HG02763 (cell line): ENCODE measurements around the gene AGK.
A peak's percentile ranks its signal among the peaks of the same experiment; 100 is the strongest.
"Not testable (repeated sequence)": the region's sequence is repeated elsewhere in the genome, so short reads cannot be mapped to it uniquely, and the experiment has no call there.

Experiments used
- ATAC-seq: cut with Tn5 transposase; IDR thresholded peaks from one replicate; pipeline ENCODE4 v1.9.1; 2021; ENCODE audit warnings: mild to moderate bottlenecking, moderate library complexity; ENCODE audit not compliant: unreplicated experiment

The AGK gene

GRCh38 chr7:141674702-141675101, 123.5 kb downstream of the AGK start:
- ATAC-seq: no peak

- no peak for ATAC-seq
Observed at GRCh38 chr7:141675436-141676215, 124.4 kb downstream of the AGK start.

GRCh38 chr7:141676618-141677017, 125.4 kb downstream of the AGK start:
- no peak for ATAC-seq

GRCh38 chr7:141679014-141679413, 127.8 kb downstream of the AGK start:
- ATAC-seq: peak; percentile 47

GRCh38 chr7:141685285-141686023, 134.2 kb downstream of the AGK start:
- ATAC-seq: no peak

- no peak for ATAC-seq
Observed at GRCh38 chr7:141686074-141686473, 134.9 kb downstream of the AGK start.

- no peak for ATAC-seq
Observed at GRCh38 chr7:141686670-141687069, 135.5 kb downstream of the AGK start.

GRCh38 chr7:141688043-141688442, 136.8 kb downstream of the AGK start:
- no peak for ATAC-seq

- not testable (repeated sequence) for ATAC-seq
Observed at GRCh38 chr7:141689072-141689825, 138.0 kb downstream of the AGK start.

- ATAC-seq: no peak
Observed at GRCh38 chr7:141691540-141691939, 140.3 kb downstream of the AGK start.

GRCh38 chr7:141691961-141692360, 140.8 kb downstream of the AGK start:
- ATAC-seq: no peak

GRCh38 chr7:141693082-141693481, 141.9 kb downstream of the AGK start:
- no peak for ATAC-seq

- ATAC-seq: no peak
Observed at GRCh38 chr7:141695803-141696289, 144.6 kb downstream of the AGK start.

- ATAC-seq: no peak
Observed at GRCh38 chr7:141696348-141696747, 145.1 kb downstream of the AGK start.

GRCh38 chr7:141697211-141697871, 146.1 kb downstream of the AGK start:
- no peak for ATAC-seq

GRCh38 chr7:141698247-141699015, 147.2 kb downstream of the AGK start:
- no peak for ATAC-seq

- ATAC-seq: no peak
Observed at GRCh38 chr7:141699860-141700259, 148.7 kb downstream of the AGK start.

- no peak for ATAC-seq
Observed at GRCh38 chr7:141700296-141700847, 149.2 kb downstream of the AGK start.

GRCh38 chr7:141700848-141701371, 149.7 kb downstream of the AGK start:
- no peak for ATAC-seq
